RWPE2 (cell line): ENCODE measurements around the gene IL1RL1.

Experiments used
- ATAC-seq: fragments of 200-7000 bp; cut with Tn5 transposase; 3 replicates; pipeline ENCODE4 v1.9.1; 2021; ENCODE audit warnings: low read depth
- DNase-seq: peaks from one replicate; pipeline ENCODE4 v3.0.0-alpha.2; 2020; ENCODE audit warnings: low spot score
- H3K27ac ChIP-seq: fragments of 450-650 bp; 2 replicates; pipeline ENCODE4 v1.5.1; 2017; ENCODE audit warnings: mild to moderate bottlenecking; ENCODE audit not compliant: poor library complexity, severe bottlenecking
- H3K27me3 ChIP-seq: fragments of 250-450 bp; sonication (Bioruptor Pico); 2 replicates; pipeline ENCODE4 v1.5.1; 2021; ENCODE audit warnings: mild to moderate bottlenecking, moderate library complexity; ENCODE audit not compliant: insufficient read depth, poor library complexity, severe bottlenecking
- H3K36me3 ChIP-seq: fragments of 250-450 bp; sonication (Bioruptor Pico); 2 replicates; pipeline ENCODE4 v1.5.1; 2020; ENCODE audit warnings: low read depth, mild to moderate bottlenecking, moderate library complexity
- H3K4me1 ChIP-seq: fragments of 250-450 bp; sonication (Bioruptor Pico); 2 replicates; pipeline ENCODE4 v1.5.1; 2021; ENCODE audit warnings: mild to moderate bottlenecking, moderate library complexity; ENCODE audit not compliant: insufficient read depth, poor library complexity, severe bottlenecking
- H3K4me3 ChIP-seq: fragments of 250-450 bp; sonication (Bioruptor Pico); 2 replicates; pipeline ENCODE4 v1.5.1; 2021; ENCODE audit warnings: mild to moderate bottlenecking, moderate library complexity; ENCODE audit not compliant: severe bottlenecking
- H3K9me3 ChIP-seq: fragments of 250-450 bp; sonication (Bioruptor Pico); 2 replicates; pipeline ENCODE4 v1.5.1; 2021; ENCODE audit warnings: mild to moderate bottlenecking, moderate library complexity; ENCODE audit not compliant: severe bottlenecking
- CTCF ChIP-seq: fragments of 450-650 bp; IDR thresholded peaks from one replicate; pipeline ENCODE4 v1.5.1; 2017; ENCODE audit warnings: mild to moderate bottlenecking, moderate library complexity; ENCODE audit not compliant: poor library complexity, severe bottlenecking

The IL1RL1 gene

GRCh38 chr2:102276549-102277201, 34.7 kb upstream of the IL1RL1 start:
- ATAC-seq, result no peak
- TF ChIP-seq CTCF, result no peak
- DNase-seq, result no peak

GRCh38 chr2:102277202-102277700, 34.1 kb upstream of the IL1RL1 start:
- H3K4me3 ChIP-seq, result no peak overlapping the region
- no peaks in the 10 kb centered on the region for H3K9me3 ChIP-seq
- H3K36me3 ChIP-seq, result no peaks in the 10 kb centered on the region
- no peak for TF ChIP-seq CTCF
- DNase-seq (no peak), ATAC-seq (no peak)
- H3K4me1 ChIP-seq, result no peaks in the 10 kb centered on the region
- H3K27me3 ChIP-seq, result no peaks in the 10 kb centered on the region
- no peak overlapping the region for H3K27ac ChIP-seq

More at GRCh38 chr2:102276549-102277201, 34.7 kb upstream of the IL1RL1 start:
- no peaks in the 10 kb centered on the region for H3K4me1 ChIP-seq
- no peaks in the 10 kb centered on the region for H3K9me3 ChIP-seq
- H3K36me3 ChIP-seq, result no peaks in the 10 kb centered on the region
- no peak overlapping the region for H3K27ac ChIP-seq
- no peaks in the 10 kb centered on the region for H3K27me3 ChIP-seq
- no peak overlapping the region for H3K4me3 ChIP-seq

- H3K36me3 ChIP-seq, result no peaks in the 10 kb centered on the region
- ATAC-seq, result no peak; the same call in 2 of the 3 replicates
- no peak overlapping the region for H3K27ac ChIP-seq
- no peak for TF ChIP-seq CTCF
- H3K9me3 ChIP-seq, result no peaks in the 10 kb centered on the region
- H3K27me3 ChIP-seq, result no peaks in the 10 kb centered on the region
- H3K4me3 ChIP-seq, result no peak overlapping the region
- DNase-seq, result no peak
- H3K4me1 ChIP-seq, result no peaks in the 10 kb centered on the region
Observed at GRCh38 chr2:102278720-102279390, 32.5 kb upstream of the IL1RL1 start.

GRCh38 chr2:102279391-102279735, 32.0 kb upstream of the IL1RL1 start:
- no peaks in the 10 kb centered on the region for H3K27me3 ChIP-seq
- no peaks in the 10 kb centered on the region for H3K9me3 ChIP-seq
- H3K36me3 ChIP-seq, result no peaks in the 10 kb centered on the region
- H3K4me3 ChIP-seq, result no peak overlapping the region
- ATAC-seq, result no peak
- DNase-seq, result no peak
- no peak overlapping the region for H3K27ac ChIP-seq
- TF ChIP-seq CTCF, result no peak
- no peaks in the 10 kb centered on the region for H3K4me1 ChIP-seq

GRCh38 chr2:102282678-102283091, 28.7 kb upstream of the IL1RL1 start:
- H3K27ac ChIP-seq, result no peak overlapping the region
- TF ChIP-seq CTCF, result no peak
- H3K9me3 ChIP-seq, result no peaks in the 10 kb centered on the region
- DNase-seq, result no peak
- no peak for ATAC-seq
- H3K36me3 ChIP-seq, result no peaks in the 10 kb centered on the region
- H3K4me3 ChIP-seq, result no peak overlapping the region
- H3K27me3 ChIP-seq, result no peaks in the 10 kb centered on the region
- no peaks in the 10 kb centered on the region for H3K4me1 ChIP-seq
